HG02588 (cell line): ENCODE results near the gene TUT1.
"Not testable (repeated sequence)": the region's sequence is repeated elsewhere in the genome, so short reads cannot be mapped to it uniquely, and the experiment has no call there.

ENCODE experiments used
- ATAC-seq: cut with Tn5 transposase; IDR thresholded peaks from one replicate; pipeline ENCODE4 v1.9.1; 2021; ENCODE audit warnings: mild to moderate bottlenecking, moderate library complexity; ENCODE audit not compliant: unreplicated experiment

The TUT1 gene

DNA sequence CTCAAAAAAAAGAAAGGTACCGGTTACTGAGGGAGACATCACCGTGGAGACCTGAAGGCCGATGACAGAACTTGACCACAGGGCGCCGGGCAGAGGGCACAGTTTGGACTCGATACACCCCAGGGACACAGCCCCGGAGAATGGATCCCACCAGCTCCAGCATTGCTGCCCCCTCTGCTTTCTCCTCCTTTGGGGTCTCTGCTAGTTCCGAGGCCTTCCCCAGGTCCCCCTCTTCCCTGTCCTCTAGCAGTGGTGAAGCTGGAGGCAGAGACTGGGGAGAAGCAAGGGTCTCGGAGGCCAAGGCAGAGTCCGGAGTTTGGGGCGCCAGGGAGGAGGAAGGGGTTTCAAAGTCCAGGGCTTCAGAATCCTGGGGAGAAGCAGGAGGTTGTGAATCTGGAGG is 12.8 kb downstream of the TUT1 start:
- no peak for ATAC-seq

DNA sequence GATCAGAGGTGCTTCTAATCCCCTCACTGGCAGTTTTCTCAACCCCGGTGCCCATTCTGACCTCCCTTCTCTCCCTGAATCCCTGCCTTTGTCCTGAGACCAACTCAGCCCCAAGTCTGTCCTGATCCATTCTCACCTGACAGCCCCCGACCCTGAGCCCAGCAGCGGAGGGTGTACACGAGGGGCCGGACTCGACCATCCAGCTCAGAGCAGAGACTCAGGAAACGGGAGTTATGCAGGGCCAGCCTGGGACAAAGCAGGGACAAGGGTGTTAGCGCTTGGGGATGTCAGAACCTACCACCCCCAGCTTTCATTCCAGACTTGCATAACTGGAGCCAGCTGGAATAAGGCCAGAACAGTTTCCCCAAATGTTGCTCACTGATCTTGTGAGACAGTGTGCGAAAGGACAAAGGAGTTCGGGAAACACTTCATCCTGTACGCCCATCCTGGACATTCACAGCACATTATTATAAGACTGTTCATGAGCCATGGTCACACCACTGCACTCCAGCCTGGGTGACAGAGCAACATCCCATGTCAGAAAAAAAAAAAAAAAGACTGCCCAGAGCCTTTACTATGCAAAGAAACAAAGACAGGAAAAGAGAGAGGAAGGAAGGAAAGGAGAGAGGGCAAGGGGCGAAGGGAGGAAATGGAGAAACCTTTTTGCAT is 14.1 kb downstream of the TUT1 start:
- no peak for ATAC-seq

DNA sequence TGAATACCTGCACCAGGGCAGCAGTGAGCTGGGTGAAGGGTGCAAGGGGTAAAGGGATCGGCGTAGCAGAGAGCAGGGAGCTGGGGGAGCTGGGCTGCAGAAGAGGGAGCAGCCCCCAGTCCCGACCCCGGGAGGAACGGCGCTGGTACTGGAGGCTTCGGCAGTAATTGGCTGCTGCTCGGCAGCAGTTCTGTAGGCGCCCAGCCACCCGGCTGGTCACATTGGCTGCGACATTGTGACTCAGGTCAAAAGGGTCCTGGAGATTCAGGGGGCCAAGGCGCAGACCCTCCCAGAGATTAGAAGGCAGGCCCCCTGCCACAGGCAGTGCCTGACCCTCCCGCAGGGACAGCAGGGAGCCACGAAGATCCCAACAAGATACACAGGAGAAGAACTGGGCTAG is 15.5 kb downstream of the TUT1 start:
- ATAC-seq = no peak

DNA sequence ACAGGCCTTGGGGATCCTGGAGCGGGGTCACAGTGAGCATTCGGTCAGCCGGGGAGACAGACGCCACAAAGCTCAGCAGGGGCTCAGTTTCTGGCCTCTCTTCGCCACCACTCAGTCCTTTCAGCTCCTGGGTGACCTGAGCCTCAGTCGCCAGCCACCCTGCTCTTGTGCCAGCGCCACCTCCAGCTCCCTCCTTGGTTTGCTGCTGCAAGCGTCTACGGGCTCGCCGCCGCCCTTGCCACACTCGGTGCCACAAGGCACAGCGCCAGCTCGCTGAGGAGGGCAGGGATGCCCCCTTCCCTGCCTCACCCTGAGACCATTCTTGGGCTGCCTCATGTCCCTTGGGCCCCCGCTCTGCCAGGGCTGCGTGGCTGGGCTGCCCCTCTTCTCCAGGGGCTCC is 16.2 kb downstream of the TUT1 start:
- no peak for ATAC-seq

DNA sequence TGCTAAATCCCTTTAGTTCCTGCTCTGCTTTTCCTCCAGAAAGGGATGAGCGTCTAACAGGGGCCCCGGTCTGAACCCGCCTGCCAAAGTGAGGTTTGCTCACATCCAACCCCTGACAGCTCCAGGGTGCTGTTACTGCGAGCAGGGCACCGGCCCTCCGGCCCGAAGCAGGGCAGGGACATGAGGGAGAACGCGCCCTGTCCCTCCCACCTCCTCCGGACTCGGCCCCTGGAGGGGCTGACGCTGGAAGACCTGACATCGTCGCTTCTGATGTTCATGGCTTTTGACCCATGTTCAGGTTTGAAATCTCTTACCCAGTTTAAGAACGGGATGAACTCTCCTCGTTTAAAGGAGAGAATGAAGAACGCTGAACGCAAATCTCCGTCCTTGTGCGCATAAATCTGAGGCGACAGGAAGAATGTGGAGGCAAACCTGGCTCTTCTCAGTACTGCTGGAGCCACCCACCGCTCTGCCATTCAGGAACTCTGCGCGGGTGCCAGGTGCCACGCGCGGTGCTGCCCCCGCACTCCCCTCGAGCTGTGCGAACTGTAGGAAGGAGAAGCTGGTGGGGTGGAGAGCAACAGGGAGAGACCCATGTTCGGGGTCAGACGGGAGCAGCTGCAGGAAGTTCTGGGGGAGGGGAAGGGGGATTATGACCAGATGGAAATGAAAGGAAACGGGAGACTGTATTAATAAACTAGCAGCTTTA is 16.8 kb downstream of the TUT1 start:
- ATAC-seq = peak; percentile 14

DNA sequence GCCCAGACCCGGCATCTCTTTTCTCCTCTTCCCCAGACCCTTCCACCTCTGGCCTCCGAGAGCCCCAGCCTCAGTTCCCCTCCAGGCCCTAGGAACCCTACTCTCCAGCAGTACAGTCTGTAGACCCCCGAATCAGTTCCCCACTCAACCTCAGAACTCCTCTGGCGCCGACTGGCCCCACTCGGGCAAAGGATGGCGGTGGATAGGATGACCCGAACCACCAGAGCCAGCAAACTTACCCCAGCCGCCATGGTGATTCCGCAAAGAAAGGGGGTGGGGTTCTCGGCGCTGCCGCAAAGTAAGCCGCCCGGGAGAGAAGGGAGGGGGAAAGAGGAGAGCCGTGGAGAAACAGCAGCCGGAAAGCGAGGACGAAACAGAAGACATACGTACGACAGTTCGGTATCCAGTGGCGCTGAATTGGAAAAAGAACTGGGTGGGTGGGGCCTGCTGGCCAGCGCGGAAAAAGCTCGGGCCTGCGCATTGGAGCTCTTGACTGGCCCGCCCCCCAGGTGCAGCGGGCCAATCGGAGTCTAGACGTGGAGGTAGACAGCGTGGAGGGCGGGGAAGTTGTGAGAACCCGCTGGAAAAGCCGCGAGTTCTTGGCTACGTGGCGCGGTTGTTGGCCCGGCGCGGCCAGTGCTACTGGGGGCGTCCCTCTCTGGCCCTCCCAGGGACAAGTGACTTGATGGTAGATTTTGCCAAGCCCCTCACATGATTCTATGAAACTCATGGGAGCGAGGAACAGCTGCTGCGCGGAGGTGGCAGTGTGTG is 17.5 kb downstream of the TUT1 start, which contains the start of gene EEF1G:
Gene EEF1G (minus strand): TSS at position 300 of the 771 bp plus-strand sequence. CDS start 49 bp downstream, at position 251.
- ATAC-seq = peak; percentile 83

DNA sequence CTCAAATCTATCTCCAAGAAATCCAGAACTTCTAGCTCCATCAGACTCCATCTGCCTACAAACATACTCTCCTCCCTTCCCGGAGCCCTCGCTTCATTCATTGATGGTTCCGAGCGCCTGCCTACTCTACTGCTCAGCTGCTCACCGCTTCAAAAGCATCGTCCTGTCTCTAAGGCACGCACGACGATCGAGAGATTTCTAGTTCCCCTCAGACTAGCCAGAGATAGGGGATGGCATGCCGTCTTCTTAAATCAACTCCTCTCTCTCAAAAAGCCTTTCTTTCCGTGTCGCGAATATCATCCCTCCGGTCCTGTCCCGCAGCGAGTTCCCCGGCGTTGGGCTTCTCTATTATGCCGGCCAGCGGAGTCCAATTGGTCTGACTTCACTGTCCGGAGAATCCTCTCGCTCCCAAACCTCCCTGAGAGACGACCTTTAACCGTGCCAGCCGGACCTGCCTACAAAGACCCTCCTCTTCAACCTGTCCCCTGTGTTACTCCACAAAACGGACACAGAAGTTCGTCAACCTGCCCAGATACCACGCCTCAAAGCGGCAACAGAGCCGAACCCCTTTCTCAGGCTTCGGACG is 18.2 kb downstream of the TUT1 start:
- no peak for ATAC-seq

DNA sequence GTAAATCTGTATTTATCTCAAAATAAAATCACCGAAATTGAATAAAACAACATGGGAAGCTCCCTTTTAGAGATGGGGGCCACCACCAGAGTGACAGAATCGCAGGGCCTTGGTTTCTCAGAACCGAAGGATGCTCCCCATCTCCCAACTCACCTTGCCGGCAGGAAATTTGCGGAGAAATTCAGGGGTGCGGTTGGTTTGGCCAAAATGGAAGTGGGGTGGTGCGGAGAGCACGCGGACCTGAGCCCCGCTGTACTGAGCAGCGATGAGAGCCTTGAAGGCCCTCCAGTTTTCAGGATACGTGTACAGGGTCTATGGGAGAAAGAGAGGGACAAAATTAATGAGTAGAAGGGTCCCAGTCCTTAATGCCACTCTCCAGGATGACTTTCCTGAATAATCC is 18.9 kb downstream of the TUT1 start:
- ATAC-seq = no peak

DNA sequence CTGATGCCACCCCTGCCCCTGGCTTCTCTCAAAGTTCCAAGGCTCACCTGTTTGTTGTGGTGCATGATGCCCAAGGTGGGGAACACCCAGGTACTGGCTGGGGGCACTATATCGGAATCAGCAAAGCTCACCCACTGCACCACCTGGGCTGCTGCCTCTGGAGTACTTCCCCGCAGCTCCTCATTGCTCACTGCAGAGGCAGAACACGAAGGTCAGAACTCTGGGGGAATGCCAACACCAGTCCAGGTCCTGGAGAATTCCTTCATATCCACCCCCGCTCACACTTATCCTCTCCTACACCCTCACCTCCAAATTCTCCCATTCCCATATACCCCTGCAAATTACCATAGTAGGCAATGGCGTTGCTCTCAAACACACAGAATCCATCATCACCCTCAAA is 19.8 kb downstream of the TUT1 start:
- not testable (repeated sequence) for ATAC-seq

DNA sequence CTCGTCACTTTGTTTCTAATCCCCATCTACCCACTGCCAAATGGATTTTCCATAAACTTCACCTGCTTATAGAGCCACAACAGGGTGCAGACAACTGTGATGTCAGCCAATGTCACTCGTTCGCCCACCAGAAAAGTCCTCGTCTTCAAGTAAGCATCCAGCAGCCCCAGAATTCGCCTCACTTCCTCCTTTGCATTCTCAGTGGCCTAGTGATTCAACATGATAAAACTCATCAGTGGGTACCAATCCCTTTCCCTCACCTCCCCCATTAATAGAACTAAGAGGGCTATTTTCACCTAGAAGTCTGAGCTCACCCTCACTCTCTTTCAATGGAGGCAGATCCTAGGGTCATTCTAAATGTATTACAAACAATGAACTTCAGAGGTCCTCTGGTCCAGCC is 20.4 kb downstream of the TUT1 start:
- ATAC-seq = not testable (repeated sequence)

DNA sequence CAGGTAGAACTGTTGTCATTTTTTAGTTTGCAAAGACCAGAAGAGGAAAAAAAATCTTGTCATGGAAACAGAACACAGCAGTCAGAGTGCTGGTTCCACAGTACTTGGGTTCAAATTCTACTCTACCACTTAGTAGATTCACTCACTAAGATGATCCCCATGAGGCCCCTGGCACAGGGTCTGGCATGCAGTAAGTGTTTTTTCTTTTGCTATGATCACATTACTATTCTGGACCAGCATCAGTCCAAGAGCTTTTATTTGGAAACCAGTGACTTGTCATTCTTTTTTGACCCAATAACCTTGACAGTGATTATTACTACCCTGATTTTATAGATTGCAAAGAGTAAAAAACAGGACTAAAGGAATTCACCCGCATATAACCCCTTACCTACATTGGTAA is 21.7 kb downstream of the TUT1 start:
- no peak for ATAC-seq

DNA sequence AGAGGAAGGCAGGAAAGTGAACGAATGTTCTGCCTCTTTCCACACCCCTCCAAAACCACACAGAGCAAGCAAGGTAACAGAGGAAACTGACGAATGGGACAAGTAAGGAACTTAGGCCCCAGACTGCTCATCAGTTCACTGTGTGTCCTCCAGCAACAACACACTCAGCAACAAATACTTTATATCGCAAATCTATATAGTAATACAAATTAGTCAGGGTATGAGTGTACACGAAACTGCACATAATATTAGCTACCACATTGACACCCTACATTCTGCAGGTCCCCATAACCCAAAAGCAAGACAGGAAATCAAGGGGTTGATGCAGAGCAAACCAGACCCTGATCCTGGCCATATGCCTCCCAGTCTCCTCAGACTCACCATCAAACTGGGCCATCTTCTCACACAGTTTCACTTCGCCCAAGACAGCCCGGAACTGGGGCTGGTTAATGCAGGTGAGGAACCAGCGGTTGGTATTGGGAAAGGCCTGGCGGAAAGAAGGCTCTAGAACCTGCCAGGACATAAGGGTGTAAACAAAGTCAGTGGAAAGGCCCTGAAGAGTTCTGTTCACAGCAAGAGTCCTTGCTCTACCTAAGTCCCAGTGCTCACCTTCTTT is 24.2 kb downstream of the TUT1 start:
- ATAC-seq = no peak

DNA sequence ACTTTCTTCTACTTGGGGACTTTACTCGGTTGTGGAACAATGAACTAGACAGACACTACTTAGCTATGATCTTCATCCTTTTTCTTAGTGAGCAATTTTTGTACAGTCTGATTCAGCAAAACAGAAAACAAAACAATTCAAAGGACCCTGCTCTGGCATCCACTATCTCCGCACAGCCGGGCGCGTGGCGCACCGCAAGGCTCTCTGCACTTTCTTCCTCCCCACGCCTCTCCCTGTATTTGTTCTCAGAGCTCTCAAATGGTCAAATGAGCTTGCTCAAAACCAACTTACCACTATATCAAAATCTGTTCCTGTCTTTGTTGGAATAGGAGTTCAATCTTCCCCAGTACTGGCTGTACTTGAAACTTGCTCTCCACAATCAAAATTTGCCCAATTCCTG is 25.1 kb downstream of the TUT1 start:
- ATAC-seq = no peak

DNA sequence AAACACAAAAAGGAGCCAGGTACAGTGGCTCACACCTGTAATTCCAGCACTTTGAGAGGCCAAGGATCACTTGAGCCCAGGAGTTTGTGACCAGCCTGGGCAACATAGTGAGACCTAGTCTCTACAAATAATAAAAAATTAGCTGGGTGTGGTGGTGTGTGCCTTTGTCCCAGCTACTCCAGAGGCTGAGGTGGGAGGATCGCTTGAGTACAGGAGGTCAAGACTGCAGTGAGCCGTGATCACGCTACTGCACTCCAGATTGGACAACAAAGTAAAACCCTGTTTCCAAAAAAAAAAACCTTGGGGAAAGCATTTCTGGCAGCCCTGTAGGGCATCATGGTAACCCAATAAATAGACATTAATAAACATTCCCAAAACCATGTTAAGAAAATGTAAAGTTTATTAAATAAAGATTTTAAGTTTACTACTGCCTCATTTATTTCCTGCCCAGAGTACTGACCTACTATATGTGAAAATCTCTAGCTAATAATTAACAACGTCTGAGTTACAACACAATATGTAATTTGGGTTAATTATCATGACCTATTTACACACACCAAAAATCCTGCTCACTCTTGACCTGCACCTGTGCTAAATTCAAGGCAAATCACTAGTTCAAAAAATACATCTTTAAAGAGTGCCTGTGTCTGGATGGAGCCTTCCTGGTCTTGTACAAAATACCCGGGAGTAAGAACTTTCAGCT is 26.1 kb downstream of the TUT1 start:
- ATAC-seq = no peak

DNA sequence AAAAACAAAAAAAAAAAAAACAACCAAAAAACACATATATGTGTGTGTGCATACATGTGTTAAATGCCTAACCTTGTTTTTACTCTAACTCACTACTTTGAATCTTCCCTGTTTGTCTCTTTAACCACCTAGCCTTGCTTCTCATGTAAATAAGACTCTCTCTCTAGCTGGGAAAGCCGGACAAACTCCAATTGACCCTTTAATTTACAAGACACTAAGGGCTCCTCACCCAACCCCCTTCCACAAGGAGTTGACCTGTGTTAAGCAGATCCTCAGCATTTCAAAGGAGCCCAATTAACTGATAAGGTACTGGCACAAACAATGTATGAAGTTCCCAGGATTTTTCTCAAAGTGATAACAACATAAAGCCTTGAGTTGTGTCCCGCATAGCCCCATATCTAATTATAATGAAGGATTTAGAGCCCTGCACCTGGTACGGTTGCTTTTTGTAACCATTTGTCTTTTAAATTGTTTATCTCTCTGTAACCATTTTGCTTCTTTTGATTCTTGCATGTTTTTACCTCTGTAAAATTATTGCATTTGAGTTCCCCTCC is 29.6 kb downstream of the TUT1 start:
- not testable (repeated sequence) for ATAC-seq

DNA sequence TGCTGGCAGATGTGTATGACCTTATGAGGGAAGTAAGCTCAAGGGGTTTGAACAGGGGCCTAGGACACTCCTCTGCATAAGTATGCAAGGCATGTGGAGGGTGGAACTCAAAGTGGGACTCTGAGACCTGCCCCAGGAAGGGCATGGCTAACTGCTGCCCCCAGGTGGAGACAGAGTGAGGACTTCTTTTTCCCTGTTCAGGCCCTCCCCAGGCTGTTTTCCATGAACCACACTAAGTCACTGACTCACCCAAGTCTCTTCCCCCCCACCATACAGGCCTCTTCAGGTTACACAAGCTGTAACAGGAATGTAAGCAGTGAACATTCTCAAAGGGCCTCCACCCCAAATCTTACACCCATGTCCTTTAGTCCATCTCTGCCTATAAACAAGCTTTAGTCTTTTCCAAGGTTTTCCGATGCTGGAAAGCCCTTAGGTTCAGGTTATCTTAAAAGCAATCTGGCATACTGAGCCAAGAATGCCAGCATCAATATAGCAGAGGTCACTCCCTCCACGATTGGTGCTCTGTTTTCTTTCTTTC is 30.7 kb downstream of the TUT1 start:
- no peak for ATAC-seq

DNA sequence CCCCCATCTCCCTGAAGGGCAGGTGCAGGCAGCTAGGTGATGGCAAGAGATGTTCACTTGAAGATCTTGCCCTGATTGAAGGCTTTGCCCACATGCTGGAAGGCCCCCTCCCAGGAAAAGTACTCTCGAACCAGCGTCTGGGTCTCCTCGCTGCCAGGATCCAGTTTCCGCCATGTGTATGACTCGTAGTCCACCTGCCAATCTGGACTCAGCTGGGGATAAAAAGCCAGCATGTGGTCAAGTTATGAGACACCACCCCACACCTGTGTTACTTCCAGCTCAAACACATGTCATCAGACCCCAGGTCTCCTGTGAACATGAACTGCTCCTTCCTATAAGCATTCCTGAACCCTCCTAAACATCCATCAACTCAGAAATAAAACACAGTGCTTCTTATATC is 31.7 kb downstream of the TUT1 start:
- not testable (repeated sequence) for ATAC-seq

DNA sequence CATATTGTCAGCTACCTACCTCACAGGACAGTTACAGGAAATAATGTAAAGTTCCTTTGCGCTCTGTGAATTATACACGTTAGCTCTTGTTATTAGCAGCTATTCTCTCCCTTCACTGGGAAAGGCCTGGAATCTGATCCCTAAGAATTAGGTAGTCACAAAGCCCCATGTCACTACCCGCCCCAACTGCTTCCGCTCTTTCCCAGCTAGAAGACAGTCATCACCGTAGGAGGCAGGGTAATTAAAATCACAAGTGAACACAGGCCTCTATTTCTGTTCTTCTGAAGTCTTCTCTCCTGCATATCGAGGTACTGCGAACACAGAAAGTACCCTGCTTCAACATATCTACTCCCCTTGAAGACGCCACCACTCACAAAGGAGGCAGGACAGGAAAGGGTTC is 32.1 kb downstream of the TUT1 start:
- no peak for ATAC-seq

DNA sequence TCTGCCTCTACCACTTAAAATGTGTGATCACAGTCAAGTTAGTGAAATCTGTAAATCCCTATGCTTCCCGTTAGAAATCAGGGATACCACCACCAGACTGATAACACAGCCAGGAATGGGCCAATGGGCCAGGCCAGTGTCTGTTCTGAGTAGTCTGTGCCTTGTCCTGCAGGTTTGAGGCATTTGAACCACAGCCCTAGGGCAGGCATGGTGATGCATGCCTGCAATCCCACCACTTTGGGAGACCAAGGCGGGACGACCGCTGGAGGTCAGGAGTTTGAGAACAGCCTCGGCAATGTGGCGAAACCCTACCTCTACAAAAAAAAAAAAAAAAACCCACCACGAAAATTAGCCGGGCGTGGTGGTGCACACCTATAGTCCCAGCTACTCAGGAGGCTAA is 32.7 kb downstream of the TUT1 start:
- ATAC-seq = no peak
